SW480 (cell line): ENCODE measurements around the gene UTS2.

Source experiments
- DNase-seq: peaks from one replicate; pipeline ENCODE4 v3.0.0-alpha.2; 2016; ENCODE audit warnings: low spot score

The UTS2 gene

GRCh38 chr1:7852804-7853683 lies at the start of gene UTS2:
UTS2 (minus strand) TSS chr1:7853065; CDS start chr1:7853003, 62 bp downstream.
- DNase-seq = no peak

GRCh38 chr1:7899741-7900140 lies 46.9 kb upstream of the UTS2 start:
- peak; percentile 7 for DNase-seq

GRCh38 chr1:7898962-7899361 lies 46.1 kb upstream of the UTS2 start:
- DNase-seq = no peak

GRCh38 chr1:7896994-7897393 lies 44.1 kb upstream of the UTS2 start:
- no peak for DNase-seq

- no peak for DNase-seq
Observed at GRCh38 chr1:7893529-7894180, 40.8 kb upstream of the UTS2 start.

GRCh38 chr1:7891804-7892203 lies 38.9 kb upstream of the UTS2 start:
- no peak for DNase-seq

- no peak for DNase-seq
Observed at GRCh38 chr1:7890853-7891252, 38.0 kb upstream of the UTS2 start.

GRCh38 chr1:7888248-7889081 lies 35.6 kb upstream of the UTS2 start:
- no peak for DNase-seq

GRCh38 chr1:7886405-7886745 lies 33.5 kb upstream of the UTS2 start:
- DNase-seq = no peak

GRCh38 chr1:7885513-7886404 lies 32.9 kb upstream of the UTS2 start:
- DNase-seq = peak; percentile 34

- DNase-seq = no peak
Observed at GRCh38 chr1:7884757-7885156, 31.9 kb upstream of the UTS2 start.

GRCh38 chr1:7879228-7879627 lies 26.4 kb upstream of the UTS2 start:
- no peak for DNase-seq

- DNase-seq = no peak
Observed at GRCh38 chr1:7878027-7878426, 25.2 kb upstream of the UTS2 start.

- DNase-seq = no peak
Observed at GRCh38 chr1:7873801-7874795, 21.2 kb upstream of the UTS2 start.

- no peak for DNase-seq
Observed at GRCh38 chr1:7871136-7871535, 18.3 kb upstream of the UTS2 start.

GRCh38 chr1:7869136-7869920 lies 16.5 kb upstream of the UTS2 start:
- DNase-seq = no peak

- DNase-seq = no peak
Observed at GRCh38 chr1:7868070-7868780, 15.4 kb upstream of the UTS2 start.

GRCh38 chr1:7865978-7866377 lies 13.1 kb upstream of the UTS2 start:
- DNase-seq = no peak

GRCh38 chr1:7863756-7864328 lies 11.0 kb upstream of the UTS2 start:
- DNase-seq = no peak
